GM12878 (cell line): ENCODE results near the gene GGACT. TPM values are rescaled to one million over a fixed set of nuclear protein-coding genes. Genes with fewer than 3 reads are reported as not detected.

Experiments
- EED ChIP-seq: sonication (generic); IDR thresholded peaks from 2 replicates; pipeline ENCODE4 v1.6.1; 2016; ENCODE audit warnings: antibody characterized with exemption, low read depth
- MAX ChIP-seq: IDR thresholded peaks from 2 replicates; pipeline ENCODE4 v1.6.1; 2012; ENCODE audit warnings: low read depth, low read length, improper control_type of control experiment
- MLLT1 ChIP-seq: fragments of 450-650 bp; IDR thresholded peaks from 2 replicates; pipeline ENCODE4 v1.6.1; 2016; ENCODE audit warnings: mild to moderate bottlenecking
- RFX5 ChIP-seq: IDR thresholded peaks from 2 replicates; pipeline ENCODE4 v1.6.1; 2011; ENCODE audit warnings: low read depth, low read length, improper control_type of control experiment
- USF2 ChIP-seq: IDR thresholded peaks from 2 replicates; pipeline ENCODE4 v1.6.1; 2011; ENCODE audit warnings: low read depth, low read length, improper control_type of control experiment, borderline replicate concordance
- ZNF274 ChIP-seq: IDR thresholded peaks from one replicate; pipeline ENCODE4 v1.8.0; 2011; ENCODE audit not compliant: insufficient read length, insufficient read depth
- ZSCAN29 ChIP-seq: fragments of 450-650 bp; IDR thresholded peaks from 2 replicates; pipeline ENCODE4 v1.6.1; 2017; ENCODE audit warnings: mild to moderate bottlenecking, moderate library complexity
- polyA plus RNA-seq, 11 experiments: library from polyadenylated mRNA; depleted of rRNA in 4 of 11; unstranded in 6 of 11; stranded (reverse) in 5 of 11; fragments of >200 nt; fragmentation: Nextera tagmentation in 4 of 11; fragmentation: Illumina TruSeq in 1 of 11; extraction: Ambion mirVana in 4 of 11; extraction: Trizol in 1 of 11; gene quantifications; 1 replicate in 1 of 11; 2 replicates in 10 of 11; pipeline versions ENCODE4 v1.2.1 to v1.2.3, GENCODE V29; 2011 to 2016; ENCODE audit warnings: inconsistent platforms in 2 of 11, missing spikeins in 2 of 11, low read depth in 1 of 11
- total RNA-seq, 4 experiments: library from RNA; depleted of rRNA in 3 of 4; stranded (reverse); fragments of >200 nt in 3 of 4; fragmentation: Illumina TruSeq in 1 of 4; extraction: Trizol in 1 of 4; gene quantifications; 2 replicates each; pipeline versions ENCODE4 v1.2.1 to v1.2.3, GENCODE V29; 2013 to 2021
- TF ChIP-seq, protein P1 (sequence below): fragments of 150-350 bp; IDR thresholded peaks from 2 replicates; pipeline ENCODE4 v1.6.1; 2016; ENCODE audit warnings: low read depth, low read length

The GGACT gene
- total and polyA plus RNA-seq, 10 of the 15 experiments (the other 5 are each of a cell fraction or from before 2014, with no cell fraction given): 0.61 to 8.8 (median 4.2) TPM

DNA sequence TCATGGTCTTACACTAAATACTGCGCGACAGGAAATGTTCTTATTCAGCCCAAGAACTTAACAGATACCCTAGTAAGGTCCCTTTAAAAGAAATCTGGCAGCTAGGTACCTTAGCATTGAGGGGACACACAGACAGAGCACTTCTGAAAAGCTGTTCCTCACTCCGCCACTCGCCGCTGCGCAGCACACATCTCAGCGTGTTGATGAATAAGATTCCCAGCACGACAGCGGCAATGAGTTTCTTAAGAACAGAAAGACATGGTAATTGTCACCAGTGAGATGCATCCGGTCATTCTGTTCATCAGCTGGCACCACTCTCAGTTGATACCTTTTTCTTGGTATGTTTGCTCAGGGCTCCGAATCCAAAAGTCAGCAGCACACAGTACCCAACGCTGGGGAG lies 46.1 kb upstream of the GGACT start (continued):
- no peak for TF ChIP-seq USF2
- TF ChIP-seq EED: no peak
- no peak for TF ChIP-seq ZNF274
- TF ChIP-seq, protein P1, sequence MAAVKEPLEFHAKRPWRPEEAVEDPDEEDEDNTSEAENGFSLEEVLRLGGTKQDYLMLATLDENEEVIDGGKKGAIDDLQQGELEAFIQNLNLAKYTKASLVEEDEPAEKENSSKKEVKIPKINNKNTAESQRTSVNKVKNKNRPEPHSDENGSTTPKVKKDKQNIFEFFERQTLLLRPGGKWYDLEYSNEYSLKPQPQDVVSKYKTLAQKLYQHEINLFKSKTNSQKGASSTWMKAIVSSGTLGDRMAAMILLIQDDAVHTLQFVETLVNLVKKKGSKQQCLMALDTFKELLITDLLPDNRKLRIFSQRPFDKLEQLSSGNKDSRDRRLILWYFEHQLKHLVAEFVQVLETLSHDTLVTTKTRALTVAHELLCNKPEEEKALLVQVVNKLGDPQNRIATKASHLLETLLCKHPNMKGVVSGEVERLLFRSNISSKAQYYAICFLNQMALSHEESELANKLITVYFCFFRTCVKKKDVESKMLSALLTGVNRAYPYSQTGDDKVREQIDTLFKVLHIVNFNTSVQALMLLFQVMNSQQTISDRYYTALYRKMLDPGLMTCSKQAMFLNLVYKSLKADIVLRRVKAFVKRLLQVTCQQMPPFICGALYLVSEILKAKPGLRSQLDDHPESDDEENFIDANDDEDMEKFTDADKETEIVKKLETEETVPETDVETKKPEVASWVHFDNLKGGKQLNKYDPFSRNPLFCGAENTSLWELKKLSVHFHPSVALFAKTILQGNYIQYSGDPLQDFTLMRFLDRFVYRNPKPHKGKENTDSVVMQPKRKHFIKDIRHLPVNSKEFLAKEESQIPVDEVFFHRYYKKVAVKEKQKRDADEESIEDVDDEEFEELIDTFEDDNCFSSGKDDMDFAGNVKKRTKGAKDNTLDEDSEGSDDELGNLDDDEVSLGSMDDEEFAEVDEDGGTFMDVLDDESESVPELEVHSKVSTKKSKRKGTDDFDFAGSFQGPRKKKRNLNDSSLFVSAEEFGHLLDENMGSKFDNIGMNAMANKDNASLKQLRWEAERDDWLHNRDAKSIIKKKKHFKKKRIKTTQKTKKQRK: no peak
- TF ChIP-seq ZSCAN29: no peak
- TF ChIP-seq RFX5: no peak
- TF ChIP-seq MLLT1: no peak
- no peak for TF ChIP-seq MAX
